ENCODE measurements around the gene ADRA2A.
A peak's percentile ranks its signal among the peaks of the same experiment; 100 is the strongest.

Gene ADRA2A

GRCh38 chr10:111063471-111063870 is 13.4 kb upstream of the ADRA2A start:
- no peak for TF ChIP-seq CTCF (IDR thresholded peaks at IDR 0.05)

- TF ChIP-seq CTCF (IDR thresholded peaks at IDR 0.05): no peak
Measured at GRCh38 chr10:111072232-111072631, 4.6 kb upstream of the ADRA2A start.

GRCh38 chr10:111075577-111076185 is 1.1 kb upstream of the ADRA2A start:
- TF ChIP-seq CTCF (IDR thresholded peaks at IDR 0.05): no peak

GRCh38 chr10:111076191-111076681 is 593 bp upstream of the ADRA2A start:
- TF ChIP-seq CTCF (IDR thresholded peaks at IDR 0.05): peak; percentile 88

- no peak for TF ChIP-seq CTCF (IDR thresholded peaks at IDR 0.05)
Measured at GRCh38 chr10:111077479-111077784, 603 bp downstream of the ADRA2A start.

- TF ChIP-seq CTCF (IDR thresholded peaks at IDR 0.05): no peak
Measured at GRCh38 chr10:111077785-111078504, 1.1 kb downstream of the ADRA2A start.

- no peak for TF ChIP-seq CTCF (IDR thresholded peaks at IDR 0.05)
Measured at GRCh38 chr10:111078505-111079185, 1.8 kb downstream of the ADRA2A start.
